GM12875 (cell line): ENCODE data around the gene TNIK.

Experiments
- H3K4me3 ChIP-seq: one replicate; pipeline ENCODE4 v1.5.1; 2011; ENCODE audit warnings: low read depth, low read length, control low read depth
- CTCF ChIP-seq: IDR thresholded peaks from 2 replicates; pipeline ENCODE4 v1.5.1; 2011; ENCODE audit warnings: low read depth, mild to moderate bottlenecking, control low read depth, inconsistent platforms, low read length, moderate library complexity, borderline replicate concordance; ENCODE audit not compliant: insufficient read depth

TNIK gene

GRCh38 chr3:171446301-171446700, 13.9 kb downstream of the TNIK start:
- no peak overlapping the region for H3K4me3 ChIP-seq
- TF ChIP-seq CTCF, result no peak

GRCh38 chr3:171445620-171446204, 14.5 kb downstream of the TNIK start:
- H3K4me3 ChIP-seq, result no peak overlapping the region
- TF ChIP-seq CTCF, result no peak

- TF ChIP-seq CTCF, result no peak
- no peak overlapping the region for H3K4me3 ChIP-seq
Observed at GRCh38 chr3:171444001-171444690, 16.1 kb downstream of the TNIK start.

GRCh38 chr3:171443211-171443957, 16.8 kb downstream of the TNIK start:
- no peak overlapping the region for H3K4me3 ChIP-seq
- no peak for TF ChIP-seq CTCF

- no peak overlapping the region for H3K4me3 ChIP-seq
- no peak for TF ChIP-seq CTCF
Observed at GRCh38 chr3:171442184-171442583, 18.0 kb downstream of the TNIK start.

GRCh38 chr3:171441381-171441780, 18.8 kb downstream of the TNIK start:
- no peak for TF ChIP-seq CTCF

GRCh38 chr3:171439996-171440395, 20.2 kb downstream of the TNIK start:
- TF ChIP-seq CTCF, result no peak
- no peak overlapping the region for H3K4me3 ChIP-seq

More at GRCh38 chr3:171441381-171441780, 18.8 kb downstream of the TNIK start:
- no peak overlapping the region for H3K4me3 ChIP-seq
